HEK293 (cell line): ENCODE measurements around the gene GIMAP1.

Experiments
- HOXA7 ChIP-seq: sonication (generic); formaldehyde crosslinking; IDR thresholded peaks from 2 replicates; pipeline ENCODE4 v1.8.1; 2022; ENCODE audit warnings: missing genetic modification reagents, borderline replicate concordance
- ZNF391 ChIP-seq: fragments of 450-650 bp; formaldehyde crosslinking; IDR thresholded peaks from 2 replicates; pipeline ENCODE4 v1.5.1; 2016; ENCODE audit warnings: low read depth, missing biosample characterization, missing genetic modification characterization, borderline replicate concordance
- TF ChIP-seq, protein P1 (sequence below): fragments of 450-650 bp; formaldehyde crosslinking; IDR thresholded peaks from 2 replicates; pipeline ENCODE4 v1.5.1; 2016; ENCODE audit warnings: missing biosample characterization, missing genetic modification characterization

DNA sequence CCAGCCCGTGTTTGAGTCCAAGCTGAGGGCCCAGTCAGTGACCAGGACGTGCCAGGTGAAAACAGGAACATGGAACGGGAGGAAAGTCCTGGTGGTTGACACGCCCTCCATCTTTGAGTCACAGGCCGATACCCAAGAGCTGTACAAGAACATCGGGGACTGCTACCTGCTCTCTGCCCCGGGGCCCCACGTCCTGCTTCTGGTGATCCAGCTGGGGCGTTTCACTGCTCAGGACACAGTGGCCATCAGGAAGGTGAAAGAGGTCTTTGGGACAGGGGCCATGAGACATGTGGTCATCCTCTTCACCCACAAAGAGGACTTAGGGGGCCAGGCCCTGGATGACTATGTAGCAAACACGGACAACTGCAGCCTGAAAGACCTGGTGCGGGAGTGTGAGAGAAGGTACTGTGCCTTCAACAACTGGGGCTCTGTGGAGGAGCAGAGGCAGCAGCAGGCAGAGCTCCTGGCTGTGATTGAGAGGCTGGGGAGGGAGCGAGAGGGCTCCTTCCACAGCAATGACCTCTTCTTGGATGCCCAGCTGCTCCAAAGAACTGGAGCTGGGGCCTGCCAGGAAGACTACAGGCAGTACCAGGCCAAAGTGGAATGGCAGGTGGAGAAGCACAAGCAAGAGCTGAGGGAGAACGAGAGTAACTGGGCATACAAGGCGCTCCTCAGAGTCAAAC, 26.0 kb downstream of the GIMAP1 start:
- TF ChIP-seq HOXA7, result no peak
- no peak for TF ChIP-seq ZNF391 (tag by site-specific recombination)
- TF ChIP-seq, protein P1, sequence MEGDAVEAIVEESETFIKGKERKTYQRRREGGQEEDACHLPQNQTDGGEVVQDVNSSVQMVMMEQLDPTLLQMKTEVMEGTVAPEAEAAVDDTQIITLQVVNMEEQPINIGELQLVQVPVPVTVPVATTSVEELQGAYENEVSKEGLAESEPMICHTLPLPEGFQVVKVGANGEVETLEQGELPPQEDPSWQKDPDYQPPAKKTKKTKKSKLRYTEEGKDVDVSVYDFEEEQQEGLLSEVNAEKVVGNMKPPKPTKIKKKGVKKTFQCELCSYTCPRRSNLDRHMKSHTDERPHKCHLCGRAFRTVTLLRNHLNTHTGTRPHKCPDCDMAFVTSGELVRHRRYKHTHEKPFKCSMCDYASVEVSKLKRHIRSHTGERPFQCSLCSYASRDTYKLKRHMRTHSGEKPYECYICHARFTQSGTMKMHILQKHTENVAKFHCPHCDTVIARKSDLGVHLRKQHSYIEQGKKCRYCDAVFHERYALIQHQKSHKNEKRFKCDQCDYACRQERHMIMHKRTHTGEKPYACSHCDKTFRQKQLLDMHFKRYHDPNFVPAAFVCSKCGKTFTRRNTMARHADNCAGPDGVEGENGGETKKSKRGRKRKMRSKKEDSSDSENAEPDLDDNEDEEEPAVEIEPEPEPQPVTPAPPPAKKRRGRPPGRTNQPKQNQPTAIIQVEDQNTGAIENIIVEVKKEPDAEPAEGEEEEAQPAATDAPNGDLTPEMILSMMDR (tag by site-specific recombination), result no peak
